ENCODE data around the gene NEDD1. TPM values are rescaled to one million over a fixed set of nuclear protein-coding genes. Genes with fewer than 3 reads are reported as not detected.

Gene NEDD1
- polyA plus RNA-seq, 1 experiment, result 30.5 TPM

- Histone ChIP-seq H3K27me3 (ENCODE audit: control insufficient read depth, insufficient read depth, low read length) (no peaks in the 10 kb centered on the region), H3K4me3 (ENCODE audit: low read depth, low read length) (no peak overlapping the region), H3K27ac (ENCODE audit: low read depth, low read length) (peak overlapping the region; percentile 53), H3K9me3 (ENCODE audit: control insufficient read depth, insufficient read depth, low read length) (peaks cover 3% of the 10 kb centered on the region; the same call in 1 of the 2 replicates)
- TF ChIP-seq CTCF (IDR thresholded peaks at IDR 0.05; ENCODE audit: low read depth, low read length), result no peak
- CTCF ChIA-PET, result no interaction called here
- DNase-seq (ENCODE audit: low read depth, low spot score), result peak; percentile 34
- POLR2A ChIA-PET, result interaction anchor here (0.6 to 1.2 kb wide), 2 partner anchors 11 to 31 kb away, joined by 3 to 4 read pairs; no protein-coding TSS in a partner anchor
Measured at GRCh38 chr12:96878704-96879103, 28.4 kb upstream of the NEDD1 start.

GRCh38 chr12:96879301-96879700 lies 27.8 kb upstream of the NEDD1 start:
- no peak for DNase-seq (ENCODE audit: low read depth, low spot score)
- Histone ChIP-seq H3K27me3 (ENCODE audit: control insufficient read depth, insufficient read depth, low read length) (no peaks in the 10 kb centered on the region), H3K27ac (ENCODE audit: low read depth, low read length) (peak overlapping the region; percentile 48), H3K9me3 (ENCODE audit: control insufficient read depth, insufficient read depth, low read length) (peaks cover 3% of the 10 kb centered on the region; the same call in 1 of the 2 replicates), H3K4me3 (ENCODE audit: low read depth, low read length) (no peak overlapping the region)
- POLR2A ChIA-PET, result interaction anchor here (1.2 kb wide), 1 partner anchor 10 kb away, joined by 4 read pairs; no protein-coding TSS in a partner anchor
- CTCF ChIA-PET, result no interaction called here
- no peak for TF ChIP-seq CTCF (IDR thresholded peaks at IDR 0.05; ENCODE audit: low read depth, low read length)

GRCh38 chr12:96880220-96880619 lies 26.8 kb upstream of the NEDD1 start:
- H3K9me3 ChIP-seq (ENCODE audit: control insufficient read depth, insufficient read depth, low read length), result peaks cover 3% of the 10 kb centered on the region; the same call in 1 of the 2 replicates
- no peak overlapping the region for H3K27ac ChIP-seq (ENCODE audit: low read depth, low read length)
- TF ChIP-seq CTCF (IDR thresholded peaks at IDR 0.05; ENCODE audit: low read depth, low read length), result no peak
- ChIA-PET POLR2A (no interaction called here), CTCF (no interaction called here)
- DNase-seq (ENCODE audit: low read depth, low spot score), result no peak
- H3K4me3 ChIP-seq (ENCODE audit: low read depth, low read length), result no peak overlapping the region
- no peaks in the 10 kb centered on the region for H3K27me3 ChIP-seq (ENCODE audit: control insufficient read depth, insufficient read depth, low read length)

GRCh38 chr12:96881608-96882007 lies 25.4 kb upstream of the NEDD1 start:
- Histone ChIP-seq H3K27ac (ENCODE audit: low read depth, low read length) (no peak overlapping the region), H3K4me3 (ENCODE audit: low read depth, low read length) (no peak overlapping the region), H3K9me3 (ENCODE audit: control insufficient read depth, insufficient read depth, low read length) (peaks cover 3% of the 10 kb centered on the region; the same call in 1 of the 2 replicates), H3K27me3 (ENCODE audit: control insufficient read depth, insufficient read depth, low read length) (no peaks in the 10 kb centered on the region)
- ChIA-PET POLR2A (no interaction called here), CTCF (no interaction called here)
- DNase-seq (ENCODE audit: low read depth, low spot score), result no peak
- no peak for TF ChIP-seq CTCF (IDR thresholded peaks at IDR 0.05; ENCODE audit: low read depth, low read length)

GRCh38 chr12:96882862-96883261 lies 24.2 kb upstream of the NEDD1 start:
- TF ChIP-seq CTCF (IDR thresholded peaks at IDR 0.05; ENCODE audit: low read depth, low read length), result no peak
- CTCF ChIA-PET, result no interaction called here
- H3K27me3 ChIP-seq (ENCODE audit: control insufficient read depth, insufficient read depth, low read length), result no peaks in the 10 kb centered on the region

More at GRCh38 chr12:96882862-96883261, 24.2 kb upstream of the NEDD1 start:
- POLR2A ChIA-PET, result interaction anchor here (1.0 kb wide), 1 partner anchor 1711 kb away, joined by 4 read pairs; the partner anchor contains the start of gene SLC25A3
- Histone ChIP-seq H3K4me3 (ENCODE audit: low read depth, low read length) (no peak overlapping the region), H3K9me3 (ENCODE audit: control insufficient read depth, insufficient read depth, low read length) (peaks cover 3% of the 10 kb centered on the region; the same call in 1 of the 2 replicates), H3K27ac (ENCODE audit: low read depth, low read length) (no peak overlapping the region)
- peak; percentile 64 for DNase-seq (ENCODE audit: low read depth, low spot score)
